ENCODE results near the gene ORC1.

DNA sequence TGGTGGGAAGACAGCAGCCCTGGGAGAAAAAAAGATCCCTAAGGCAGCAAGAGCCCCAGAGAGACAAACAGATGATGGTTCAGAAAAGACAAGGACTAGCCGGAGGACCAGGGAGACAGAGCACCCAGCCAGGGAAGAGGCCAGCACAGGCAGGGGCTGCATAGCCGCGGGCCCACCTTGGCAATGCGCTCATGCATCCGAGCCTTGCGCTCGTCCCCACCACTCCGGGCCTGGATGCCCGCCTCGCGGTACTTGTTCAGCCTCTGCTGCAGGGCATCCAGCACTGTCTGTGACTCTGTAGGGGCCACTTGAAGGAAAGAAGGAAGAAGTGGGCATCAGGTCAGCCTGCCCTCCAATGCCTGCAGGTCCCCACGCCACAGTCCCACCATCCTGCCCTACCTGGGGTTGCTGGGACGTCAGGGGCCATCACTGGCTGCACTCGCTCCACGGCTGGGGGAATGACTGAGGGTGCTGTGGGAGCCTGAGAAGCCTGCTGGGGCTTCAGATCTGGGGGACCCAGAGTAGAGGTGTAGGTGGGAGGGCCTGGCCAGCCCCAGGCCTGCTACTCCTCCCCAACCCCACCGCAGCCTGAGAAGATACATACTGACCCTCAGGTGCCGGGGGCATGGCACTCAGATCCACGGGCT lies 45.2 kb downstream of the ORC1 start:
- TF ChIP-seq CTCF (IDR thresholded peaks at IDR 0.05 in 4 of 5, conservative IDR thresholded peaks at IDR 0.05 in 1 of 5): no peak
- TF ChIP-seq POLR2A (IDR thresholded peaks at IDR 0.05): no peak

Data from gastrocnemius medialis (tissue), 4 donors.